ENCODE results near the gene MPEG1. TPM values are rescaled to one million over a fixed set of nuclear protein-coding genes. Genes with fewer than 3 reads are reported as not detected.
A peak's percentile ranks its signal among the peaks of the same experiment; 100 is the strongest.

The MPEG1 gene
- total and polyA plus RNA-seq, 4 donors: 7.0 to 63.5 (median 36.9) TPM

DNA sequence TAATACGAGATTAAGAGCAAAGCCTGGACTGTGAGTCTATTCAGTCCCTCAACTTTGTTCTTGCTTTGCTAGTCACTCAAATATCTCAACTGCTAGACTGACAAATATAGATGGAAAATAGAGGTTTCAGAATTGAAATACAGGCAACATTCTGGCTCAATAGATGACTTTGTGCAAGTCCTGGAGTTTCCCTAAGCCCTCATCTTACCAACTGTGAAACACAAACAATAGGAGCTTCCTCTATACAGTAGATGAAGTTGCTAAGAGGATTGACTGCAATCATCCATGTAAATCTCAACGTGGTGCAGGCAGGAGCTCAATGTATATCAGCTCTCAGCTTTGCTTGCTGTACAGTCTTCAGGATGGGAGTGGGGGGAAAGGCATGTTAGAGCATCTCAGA lies 6.2 kb upstream of the MPEG1 start:
- no peak for ATAC-seq (ENCODE audit: insufficient read depth, low FRiP score)
- no peak overlapping the region for H3K9ac ChIP-seq (ENCODE audit: insufficient read depth in 1 of 2, low read length in 2 of 2)
- H3K4me1 ChIP-seq (ENCODE audit: control insufficient read depth in 5 of 5, insufficient read depth in 5 of 5, low read length in 5 of 5): peaks cover 0 to 11% (median 1%) of the 10 kb centered on the region in 5 donors
- H3K27ac ChIP-seq (ENCODE audit: low read depth in 1 of 2, low read length in 1 of 2): no peak overlapping the region
- no peak overlapping the region for H3K4me3 ChIP-seq
- no peaks in the 10 kb centered on the region for H3K36me3 ChIP-seq (ENCODE audit: control insufficient read depth in 4 of 4, insufficient read depth in 4 of 4, low read length in 4 of 4)
- DNase-seq: no peak
- TF ChIP-seq, protein P1, sequence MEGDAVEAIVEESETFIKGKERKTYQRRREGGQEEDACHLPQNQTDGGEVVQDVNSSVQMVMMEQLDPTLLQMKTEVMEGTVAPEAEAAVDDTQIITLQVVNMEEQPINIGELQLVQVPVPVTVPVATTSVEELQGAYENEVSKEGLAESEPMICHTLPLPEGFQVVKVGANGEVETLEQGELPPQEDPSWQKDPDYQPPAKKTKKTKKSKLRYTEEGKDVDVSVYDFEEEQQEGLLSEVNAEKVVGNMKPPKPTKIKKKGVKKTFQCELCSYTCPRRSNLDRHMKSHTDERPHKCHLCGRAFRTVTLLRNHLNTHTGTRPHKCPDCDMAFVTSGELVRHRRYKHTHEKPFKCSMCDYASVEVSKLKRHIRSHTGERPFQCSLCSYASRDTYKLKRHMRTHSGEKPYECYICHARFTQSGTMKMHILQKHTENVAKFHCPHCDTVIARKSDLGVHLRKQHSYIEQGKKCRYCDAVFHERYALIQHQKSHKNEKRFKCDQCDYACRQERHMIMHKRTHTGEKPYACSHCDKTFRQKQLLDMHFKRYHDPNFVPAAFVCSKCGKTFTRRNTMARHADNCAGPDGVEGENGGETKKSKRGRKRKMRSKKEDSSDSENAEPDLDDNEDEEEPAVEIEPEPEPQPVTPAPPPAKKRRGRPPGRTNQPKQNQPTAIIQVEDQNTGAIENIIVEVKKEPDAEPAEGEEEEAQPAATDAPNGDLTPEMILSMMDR (IDR thresholded peaks at IDR 0.05; ENCODE audit: control extremely low read depth, extremely low read depth): no peak
- H3K9me3 ChIP-seq (ENCODE audit: control insufficient read depth in 4 of 4, insufficient read depth in 3 of 4, low read length in 3 of 4): peaks cover 0 to 4% (median 0%) of the 10 kb centered on the region in 4 donors
- 60 to 77% methylated on average over 2 of the region's 2 CpGs for WGBS, 2 donors
- no peaks in the 10 kb centered on the region for H3K27me3 ChIP-seq (ENCODE audit: control insufficient read depth in 3 of 3, insufficient read depth in 3 of 3, low read length in 2 of 3)

DNA sequence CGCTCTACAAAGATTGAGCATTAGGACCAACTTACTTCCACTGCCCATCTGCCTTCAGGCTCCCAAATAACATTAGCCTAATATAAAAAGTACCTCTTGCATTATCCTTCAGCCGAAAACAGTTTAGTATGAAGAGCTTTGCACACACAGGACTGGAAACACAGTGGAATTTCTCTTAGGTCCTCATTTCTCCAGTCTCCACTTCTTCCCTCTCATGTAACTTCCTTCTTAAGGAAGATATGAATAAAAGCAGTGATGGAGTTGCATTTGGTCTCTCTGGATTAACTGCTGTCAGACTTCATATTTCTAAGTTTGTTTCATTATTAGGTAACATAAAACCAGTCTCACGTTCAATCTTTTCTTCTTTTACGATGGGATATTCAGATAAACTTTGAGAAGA lies 5.6 kb upstream of the MPEG1 start:
- Histone ChIP-seq H3K9me3 (ENCODE audit: control insufficient read depth in 4 of 4, insufficient read depth in 3 of 4, low read length in 3 of 4) (peaks cover 0 to 4% (median 0%) of the 10 kb centered on the region in 4 donors), H3K9ac (ENCODE audit: insufficient read depth in 1 of 2, low read length in 2 of 2) (no peak overlapping the region), H3K4me3 (no peak overlapping the region), H3K36me3 (ENCODE audit: control insufficient read depth in 4 of 4, insufficient read depth in 4 of 4, low read length in 4 of 4) (no peaks in the 10 kb centered on the region), H3K27me3 (ENCODE audit: control insufficient read depth in 3 of 3, insufficient read depth in 3 of 3, low read length in 2 of 3) (no peaks in the 10 kb centered on the region), H3K4me1 (ENCODE audit: control insufficient read depth in 5 of 5, insufficient read depth in 5 of 5, low read length in 5 of 5) (peaks cover 0 to 11% (median 1%) of the 10 kb centered on the region in 5 donors), H3K27ac (ENCODE audit: low read depth in 1 of 2, low read length in 1 of 2) (no peak overlapping the region)
- DNase-seq (no peak), ATAC-seq (ENCODE audit: insufficient read depth, low FRiP score) (no peak)
- 90 to 94% methylated on average over 4 of the region's 4 CpGs for WGBS, 2 donors
- TF ChIP-seq, protein P1 (IDR thresholded peaks at IDR 0.05; ENCODE audit: control extremely low read depth, extremely low read depth): no peak

DNA sequence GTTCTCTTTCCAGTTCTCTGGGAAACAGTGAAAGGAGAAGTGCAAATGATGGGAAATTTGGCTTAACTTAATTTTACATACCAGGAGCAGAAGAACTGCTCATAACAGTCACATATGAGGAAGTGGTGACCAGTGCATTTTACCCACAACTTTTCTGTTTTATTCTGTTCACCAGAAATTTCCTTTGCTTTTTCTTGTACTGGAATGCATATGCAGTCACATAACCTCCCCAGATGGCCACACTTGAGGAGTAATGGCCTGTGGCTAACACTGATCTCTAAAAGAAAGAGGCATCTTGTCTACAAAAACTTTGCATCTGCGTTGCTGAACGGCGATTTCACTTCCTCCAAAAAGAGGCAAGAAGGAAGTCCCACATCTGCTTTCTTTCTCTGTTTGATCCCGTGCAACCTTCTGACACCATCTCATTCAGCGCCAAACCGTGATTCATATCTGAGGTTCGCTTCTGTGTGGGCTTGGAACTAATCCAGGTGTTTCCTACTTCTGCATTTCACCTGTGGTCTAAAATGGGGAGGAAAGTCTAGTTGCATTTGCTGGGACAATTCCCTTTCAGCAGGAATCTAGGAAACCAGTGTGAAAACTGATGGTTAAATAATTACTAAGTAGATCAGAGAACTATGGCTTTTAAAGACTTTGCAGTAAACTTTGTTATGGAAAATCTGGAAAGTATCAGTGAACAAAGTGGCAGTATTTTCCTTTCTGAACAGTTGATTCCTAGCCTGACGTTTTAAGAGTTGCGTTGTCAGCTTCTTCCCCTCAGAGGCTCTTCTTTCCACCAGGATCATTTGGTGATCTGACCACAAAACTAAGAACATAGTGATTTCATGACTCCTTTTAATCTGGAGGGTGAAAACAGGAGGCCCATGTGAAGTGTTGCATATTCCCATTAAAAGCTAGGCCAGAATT lies 4.2 kb upstream of the MPEG1 start:
- Histone ChIP-seq H3K9me3 (ENCODE audit: control insufficient read depth in 4 of 4, insufficient read depth in 3 of 4, low read length in 3 of 4) (no peaks in the 10 kb centered on the region), H3K9ac (ENCODE audit: insufficient read depth in 1 of 2, low read length in 2 of 2) (peak overlapping the region in 1 of 2 donors; percentile 27), H3K36me3 (ENCODE audit: control insufficient read depth in 4 of 4, insufficient read depth in 4 of 4, low read length in 4 of 4) (no peaks in the 10 kb centered on the region), H3K4me1 (ENCODE audit: control insufficient read depth in 5 of 5, insufficient read depth in 5 of 5, low read length in 5 of 5) (peaks cover 0 to 11% (median 1%) of the 10 kb centered on the region in 5 donors), H3K4me3 (no peak overlapping the region), H3K27me3 (ENCODE audit: control insufficient read depth in 3 of 3, insufficient read depth in 3 of 3, low read length in 2 of 3) (no peaks in the 10 kb centered on the region), H3K27ac (ENCODE audit: low read depth in 1 of 2, low read length in 1 of 2) (peak overlapping the region in 1 of 2 donors; percentile 46)
- TF ChIP-seq, protein P1 (IDR thresholded peaks at IDR 0.05; ENCODE audit: control extremely low read depth, extremely low read depth): no peak
- ATAC-seq (ENCODE audit: insufficient read depth, low FRiP score): peak; percentile 62
- DNase-seq: peak; percentile 16 to 56 (median 50)
- 20 to 34% methylated on average over 9 of the region's 9 CpGs for WGBS, 2 donors
